Erythroblast (primary cell): ENCODE results near the gene PIEZO2.

Experiments used
- GATA1 ChIP-seq: IDR thresholded peaks from 2 replicates; pipeline ENCODE4 v1.6.1; 2011; ENCODE audit warnings: low read depth, mild to moderate bottlenecking, control low read depth, low read length, moderate library complexity
- POLR2A ChIP-seq: IDR thresholded peaks from 2 replicates; pipeline ENCODE4 v1.6.1; 2011; ENCODE audit warnings: mild to moderate bottlenecking, low read length

DNA sequence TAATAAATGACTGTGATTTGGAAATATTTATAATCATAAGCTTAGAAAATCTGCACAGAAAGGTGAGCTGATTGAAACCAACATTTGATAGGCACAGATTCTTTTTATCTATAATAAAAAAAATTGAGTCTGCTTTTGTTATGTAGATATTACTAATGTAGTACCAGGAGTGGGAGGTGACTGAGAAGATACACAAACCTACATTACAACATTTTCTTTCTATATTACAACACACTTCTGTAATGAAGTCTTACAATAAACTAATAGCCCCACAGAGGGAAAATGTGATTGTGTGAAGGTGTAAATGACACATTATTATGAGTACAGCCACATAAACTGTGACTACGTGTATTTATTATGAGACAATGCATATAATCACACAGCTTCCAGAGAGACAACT is 241.6 kb downstream of the PIEZO2 start:
- TF ChIP-seq POLR2A: no peak
- no peak for TF ChIP-seq GATA1
